ENCODE measurements around the gene BRSK1. TPM values are rescaled to one million over a fixed set of nuclear protein-coding genes. Genes with fewer than 3 reads are reported as not detected.

The BRSK1 gene
- total and polyA plus RNA-seq, 2 of the 8 experiments (the other 6 are each of a cell fraction or from before 2014, with no cell fraction given): 27.6 to 32.7 TPM

DNA sequence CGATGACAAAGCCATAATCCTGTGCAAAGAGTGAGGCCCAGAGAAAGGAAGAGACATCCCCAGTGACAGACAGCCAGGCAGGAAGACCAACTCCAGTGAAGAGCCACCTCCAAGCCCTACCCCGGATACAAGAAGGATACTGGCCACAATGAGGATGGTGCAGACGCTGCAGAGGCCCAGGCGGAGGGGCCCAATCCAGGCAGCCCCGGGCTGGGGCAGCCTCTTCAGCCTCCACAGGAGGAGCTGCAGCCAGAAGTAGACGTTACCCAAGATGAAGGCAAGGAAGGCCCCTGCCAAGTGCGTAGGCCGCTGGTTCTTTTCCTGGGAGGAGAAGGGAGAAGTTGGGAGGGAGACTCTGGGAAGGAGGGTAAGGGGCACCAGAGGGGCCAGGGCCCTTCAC lies 32.8 kb downstream of the BRSK1 start:
- H3K4me2 ChIP-seq (ENCODE audit: insufficient read depth in 1 of 2, low read depth in 2 of 2, low read length in 2 of 2): no peak overlapping the region
- H3K4me3 ChIP-seq (ENCODE audit: extremely low read depth in 1 of 4, insufficient read depth in 2 of 4, low read depth in 3 of 4, low read length in 4 of 4): no peak overlapping the region
- peaks cover 2% of the 10 kb centered on the region; the same call in 1 of the 2 replicates for H3K23me2 ChIP-seq (ENCODE audit: low read depth, low read length)
- H2BK120ac ChIP-seq (replicated peaks; ENCODE audit: low read depth, low read length): no peak overlapping the region
- H3K36me3 ChIP-seq (ENCODE audit: control insufficient read depth in 2 of 4, insufficient read depth in 4 of 4, low read length in 3 of 4): peaks cover 0 to 5% (median 0%) of the 10 kb centered on the region in 4 experiments; a peak in 1 of 8 replicates
- H4K5ac ChIP-seq (ENCODE audit: insufficient read length, low read depth, low read length): no peak overlapping the region
- FAIRE-seq (no peak), DNase-seq (ENCODE audit: low read depth in 1 of 2, low spot score in 2 of 2) (no peak)
- H2AFZ ChIP-seq (ENCODE audit: low read length): no peak overlapping the region
- H2BK5ac ChIP-seq (ENCODE audit: low read depth, low read length): no peak overlapping the region
- H2BK15ac ChIP-seq (ENCODE audit: low read length): no peak overlapping the region
- no peak overlapping the region for H3K27ac ChIP-seq (ENCODE audit: low read depth, low read length)
- peaks cover 0 to 5% (median 2%) of the 10 kb centered on the region in 4 experiments; a peak in 5 of 7 replicates for H3K4me1 ChIP-seq (replicated peaks in 1 of 4; ENCODE audit: control insufficient read depth in 3 of 4, insufficient read depth in 4 of 4, low read length in 3 of 4)
- no peak overlapping the region for H3K9ac ChIP-seq (replicated peaks in 1 of 4; ENCODE audit: extremely low read depth in 1 of 4, low read depth in 3 of 4, low read length in 3 of 4)
- WGBS, 2 experiments (ENCODE audit: extremely low coverage in 1 of 2, insufficient coverage in 1 of 2, insufficient read length in 1 of 2, insufficient replicate concordance in 2 of 2, low coverage in 1 of 2, low lambda C conversion rate in 2 of 2, missing lambda C conversion rate in 1 of 2): 88% methylated on average over 8 of the region's 8 CpGs; no CpG with 5 or more reads in 1 of the 2 experiments
- no peaks in the 10 kb centered on the region for H3K9me3 ChIP-seq (ENCODE audit: insufficient read depth in 2 of 2, low read depth in 1 of 2, low read length in 1 of 2)
- H4K91ac ChIP-seq (replicated peaks; ENCODE audit: insufficient read length, low read length): no peak overlapping the region
- CTCF ChIA-PET (ENCODE audit: partially characterized antibody): interaction anchor here (1.0 to 3.1 kb wide), 6 partner anchors 11 to 42 kb away, joined by 3 to 9 read pairs (median 4); no protein-coding TSS in a partner anchor
- H2AK5ac ChIP-seq (ENCODE audit: low read depth, low read length): no peak overlapping the region
- H3K23ac ChIP-seq (ENCODE audit: insufficient read length): no peak overlapping the region
- H3K79me1 ChIP-seq (ENCODE audit: low read depth, low read length): no peaks in the 10 kb centered on the region
- H4K20me1 ChIP-seq (replicated peaks in 1 of 2; ENCODE audit: control insufficient read depth in 1 of 2, insufficient read depth in 2 of 2, low read length in 2 of 2): no peaks in the 10 kb centered on the region
- H2BK20ac ChIP-seq (ENCODE audit: low read length): no peak overlapping the region
- H3K18ac ChIP-seq (ENCODE audit: extremely low read depth, low read length): no peak overlapping the region
- no peak overlapping the region for H3K14ac ChIP-seq (ENCODE audit: insufficient read length)
- TF ChIP-seq TBP (IDR thresholded peaks at IDR 0.05; ENCODE audit: low read depth, low read length): peak; percentile 35; the same call in 1 of the 2 replicates
- no peak for TF ChIP-seq RNF2 (IDR thresholded peaks at IDR 0.05; ENCODE audit: borderline replicate concordance, low read depth, low read length, missing control alignments, poor library complexity, severe bottlenecking)
- no peak for TF ChIP-seq SP1 (IDR thresholded peaks at IDR 0.05; ENCODE audit: low read depth, low read length)
- TF ChIP-seq, protein P1, sequence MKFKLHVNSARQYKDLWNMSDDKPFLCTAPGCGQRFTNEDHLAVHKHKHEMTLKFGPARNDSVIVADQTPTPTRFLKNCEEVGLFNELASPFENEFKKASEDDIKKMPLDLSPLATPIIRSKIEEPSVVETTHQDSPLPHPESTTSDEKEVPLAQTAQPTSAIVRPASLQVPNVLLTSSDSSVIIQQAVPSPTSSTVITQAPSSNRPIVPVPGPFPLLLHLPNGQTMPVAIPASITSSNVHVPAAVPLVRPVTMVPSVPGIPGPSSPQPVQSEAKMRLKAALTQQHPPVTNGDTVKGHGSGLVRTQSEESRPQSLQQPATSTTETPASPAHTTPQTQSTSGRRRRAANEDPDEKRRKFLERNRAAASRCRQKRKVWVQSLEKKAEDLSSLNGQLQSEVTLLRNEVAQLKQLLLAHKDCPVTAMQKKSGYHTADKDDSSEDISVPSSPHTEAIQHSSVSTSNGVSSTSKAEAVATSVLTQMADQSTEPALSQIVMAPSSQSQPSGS (IDR thresholded peaks at IDR 0.05; ENCODE audit: low read length): no peak
- no peak for TF ChIP-seq TAF7 (optimal IDR thresholded peaks at IDR 0.05; ENCODE audit: borderline replicate concordance, low read depth, low read length)
- TF ChIP-seq SIRT6 (IDR thresholded peaks at IDR 0.05; ENCODE audit: low read length): no peak
- peak in 1 of 3 experiments; percentile 4; a peak in 1 of 4 replicates for TF ChIP-seq CTCF (IDR thresholded peaks at IDR 0.05; ENCODE audit: control extremely low read depth in 1 of 3, insufficient read depth in 1 of 3, low read depth in 1 of 3, low read length in 3 of 3)
- no peak for TF ChIP-seq KDM4A (IDR thresholded peaks at IDR 0.05; ENCODE audit: low read depth, low read length, severe bottlenecking)
- no peak overlapping the region for H3K56ac ChIP-seq (replicated peaks; ENCODE audit: insufficient read length, low read depth, low read length)
- no peaks in the 10 kb centered on the region for H3K79me2 ChIP-seq (ENCODE audit: control insufficient read depth in 1 of 2, insufficient read depth in 2 of 2, low read length in 2 of 2)
- POLR2A ChIA-PET (ENCODE audit: partially characterized antibody): interaction anchor here (0.6 to 3.8 kb wide), 8 partner anchors 9 to 91 kb away, joined by 3 to 17 read pairs (median 5); partner anchors contain the start of genes KMT5C, RPL28, TMEM150B and UBE2S
- no peak overlapping the region for H4K8ac ChIP-seq (ENCODE audit: extremely low read depth, insufficient read depth, low read length)
- H3K27me3 ChIP-seq (replicated peaks in 1 of 4; ENCODE audit: control insufficient read depth in 3 of 4, extremely low read depth in 1 of 4, insufficient read depth in 3 of 4, low read length in 3 of 4): no peaks in the 10 kb centered on the region
- no peak overlapping the region for H2BK12ac ChIP-seq (ENCODE audit: low read depth, low read length)
- H3K4ac ChIP-seq (replicated peaks; ENCODE audit: insufficient read length, low read depth, low read length): no peak overlapping the region
